ENCODE data around the gene PDIA2. TPM values are rescaled to one million over a fixed set of nuclear protein-coding genes. Genes with fewer than 3 reads are reported as not detected.

PDIA2 gene
- total RNA-seq, 1 experiment from 2014 or later: 1.1 TPM

Other genes with a start within 250 kb of the PDIA2 start
- gene POLR3K, start 229.6 kb upstream of the PDIA2 start, total RNA-seq (2021; ENCODE audit: unreplicated experiment): 35.7 TPM
- 83.5 TPM for gene SNRNP25, start 229.3 kb upstream of the PDIA2 start, total RNA-seq (2021; ENCODE audit: unreplicated experiment)
- gene RHBDF1, start 210.5 kb upstream of the PDIA2 start, total RNA-seq (2021; ENCODE audit: unreplicated experiment): 41.7 TPM
- gene MPG, start 204.9 kb upstream of the PDIA2 start, total RNA-seq (2021; ENCODE audit: unreplicated experiment): 85.7 TPM
- 69.7 TPM for gene NPRL3, start 144.5 kb upstream of the PDIA2 start, total RNA-seq (2021; ENCODE audit: unreplicated experiment)
- gene HBZ, start 130.5 kb upstream of the PDIA2 start, total RNA-seq (2021; ENCODE audit: unreplicated experiment): 1.1 TPM
- gene HBM, start 117.2 kb upstream of the PDIA2 start, total RNA-seq (2021; ENCODE audit: unreplicated experiment): not detected
- not detected for gene HBA2, start 110.3 kb upstream of the PDIA2 start, total RNA-seq (2021; ENCODE audit: unreplicated experiment)
- gene HBA1, start 106.5 kb upstream of the PDIA2 start, total RNA-seq (2021; ENCODE audit: unreplicated experiment): 4.4 TPM
- 10.4 TPM for gene HBQ1, start 102.7 kb upstream of the PDIA2 start, total RNA-seq (2021; ENCODE audit: unreplicated experiment)
- gene LUC7L, start 53.7 kb upstream of the PDIA2 start, total RNA-seq (2021; ENCODE audit: unreplicated experiment): 75.3 TPM
- 121 TPM for gene FAM234A, start 48.3 kb upstream of the PDIA2 start, total RNA-seq (2021; ENCODE audit: unreplicated experiment)
- 10.2 TPM for gene RGS11, start 7.2 kb upstream of the PDIA2 start, total RNA-seq (2021; ENCODE audit: unreplicated experiment)
- gene ARHGDIG, start 2.6 kb upstream of the PDIA2 start, total RNA-seq (2021; ENCODE audit: unreplicated experiment): 2.4 TPM
- gene AXIN1, start 69.6 kb downstream of the PDIA2 start, total RNA-seq (2021; ENCODE audit: unreplicated experiment): 53.3 TPM
- gene MRPL28, start 87.4 kb downstream of the PDIA2 start, total RNA-seq (2021; ENCODE audit: unreplicated experiment): 140 TPM
- 128 TPM for gene PGAP6, start 98.8 kb downstream of the PDIA2 start, total RNA-seq (2021; ENCODE audit: unreplicated experiment)
- 500 TPM for gene NME4, start 114.0 kb downstream of the PDIA2 start, total RNA-seq (2021; ENCODE audit: unreplicated experiment)
- gene DECR2, start 118.7 kb downstream of the PDIA2 start, total RNA-seq (2021; ENCODE audit: unreplicated experiment): 92.7 TPM
- 57.3 TPM for gene RAB11FIP3, start 142.5 kb downstream of the PDIA2 start, total RNA-seq (2021; ENCODE audit: unreplicated experiment)
- 78.5 TPM for gene CAPN15, start 244.5 kb downstream of the PDIA2 start, total RNA-seq (2021; ENCODE audit: unreplicated experiment)